Stimulated activated CD4-positive, alpha-beta T cell treated with anti-CD3 and anti-CD28 coated beads, Interleukin-15, amount 100 ng/mL, for 24 hours (primary cell): ENCODE data around the gene MIS12.

Source experiments
- DNase-seq: peaks from one replicate; pipeline ENCODE4 v3.0.0-alpha.2; 2020

The MIS12 gene

DNA sequence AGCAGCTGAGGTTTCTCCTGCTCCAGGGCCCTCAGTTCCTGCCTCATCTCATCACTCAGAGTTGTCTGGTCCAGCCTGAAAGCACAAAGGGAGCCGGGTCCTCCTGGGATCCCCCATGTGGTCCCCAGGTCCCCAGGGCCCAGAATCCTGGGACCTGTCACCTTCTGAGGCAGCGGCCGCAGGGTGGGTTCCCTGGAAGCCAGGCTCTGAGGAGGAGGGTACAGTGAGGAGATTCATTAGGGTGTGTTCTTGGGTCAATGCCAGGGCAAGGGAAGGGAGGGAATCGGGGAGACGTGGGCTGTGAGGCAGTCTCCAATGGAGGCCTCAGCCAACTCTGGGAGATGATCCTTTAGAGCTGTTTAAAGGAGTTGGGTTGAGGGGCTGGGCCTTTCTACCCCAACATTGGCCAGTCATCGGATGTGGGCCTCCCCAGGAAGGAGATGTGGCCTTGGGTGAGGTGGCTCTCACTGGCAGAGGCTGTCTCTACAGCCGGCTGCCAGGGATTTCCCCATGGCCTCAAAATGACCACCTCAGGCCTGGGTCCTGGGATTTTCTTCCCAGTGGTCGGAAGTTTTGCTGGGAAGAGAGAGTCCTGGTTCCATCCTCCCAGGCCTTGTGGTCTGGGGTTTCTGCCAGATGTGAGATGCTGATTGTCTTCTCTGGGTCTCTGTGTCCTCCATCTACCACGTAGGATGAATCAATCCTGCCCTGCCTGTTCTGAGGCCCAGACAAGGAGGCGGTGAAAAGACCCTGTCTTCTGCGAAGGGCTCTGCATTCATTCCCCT is 50.7 kb downstream of the MIS12 start:
- DNase-seq: no peak

- no peak for DNase-seq
Observed at GRCh38 chr17:5539286-5539685, 52.9 kb downstream of the MIS12 start.

- no peak for DNase-seq
Observed at GRCh38 chr17:5540321-5540720, 54.0 kb downstream of the MIS12 start.
